GM10266 (cell line): ENCODE results near the gene SMPDL3A.
A peak's percentile ranks its signal among the peaks of the same experiment; 100 is the strongest.

Experiments
- DNase-seq: peaks from one replicate; pipeline ENCODE4 v3.0.0; 2012; ENCODE audit errors: extremely low spot score
- TF ChIP-seq, protein P1 (sequence below): IDR thresholded peaks from 2 replicates; pipeline ENCODE4 v1.5.1; 2012; ENCODE audit warnings: mild to moderate bottlenecking, low read depth; ENCODE audit not compliant: control insufficient read depth, insufficient read depth; ENCODE audit errors: missing control alignments

The SMPDL3A gene

DNA sequence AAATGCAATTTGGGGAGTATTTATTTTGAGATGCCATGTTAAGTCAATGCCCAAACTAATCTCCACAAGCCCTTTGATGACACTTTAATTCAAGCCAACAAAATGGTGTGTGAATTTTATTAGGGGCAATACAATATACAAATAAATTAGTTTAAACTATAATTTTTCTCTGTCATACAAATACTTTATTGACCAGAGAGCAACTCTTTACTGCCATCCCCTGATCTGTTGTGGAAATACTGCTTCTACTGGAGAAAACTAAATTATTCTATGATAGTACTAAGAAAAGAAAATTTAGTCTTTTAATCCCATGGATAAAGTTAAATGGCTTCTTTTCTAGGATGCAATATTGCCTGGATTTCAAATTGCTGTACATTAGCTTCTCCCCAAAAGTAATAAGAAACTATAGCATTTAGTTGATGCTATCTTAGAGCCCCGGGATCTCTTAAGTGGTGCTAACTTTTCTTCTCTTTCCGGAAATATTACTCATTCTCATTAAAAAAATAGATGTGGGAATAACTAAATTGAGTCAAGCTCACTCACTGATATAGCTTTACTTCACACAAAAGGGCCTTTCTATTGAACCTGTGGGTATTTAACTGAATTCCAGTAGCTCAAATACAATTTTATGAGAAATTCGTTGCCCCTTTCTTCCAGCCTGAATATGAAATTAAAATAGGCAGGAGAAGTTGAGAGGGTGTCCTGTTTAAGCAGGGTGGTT lies 49.2 kb downstream of the SMPDL3A start:
- DNase-seq, result no peak
- TF ChIP-seq, protein P1, sequence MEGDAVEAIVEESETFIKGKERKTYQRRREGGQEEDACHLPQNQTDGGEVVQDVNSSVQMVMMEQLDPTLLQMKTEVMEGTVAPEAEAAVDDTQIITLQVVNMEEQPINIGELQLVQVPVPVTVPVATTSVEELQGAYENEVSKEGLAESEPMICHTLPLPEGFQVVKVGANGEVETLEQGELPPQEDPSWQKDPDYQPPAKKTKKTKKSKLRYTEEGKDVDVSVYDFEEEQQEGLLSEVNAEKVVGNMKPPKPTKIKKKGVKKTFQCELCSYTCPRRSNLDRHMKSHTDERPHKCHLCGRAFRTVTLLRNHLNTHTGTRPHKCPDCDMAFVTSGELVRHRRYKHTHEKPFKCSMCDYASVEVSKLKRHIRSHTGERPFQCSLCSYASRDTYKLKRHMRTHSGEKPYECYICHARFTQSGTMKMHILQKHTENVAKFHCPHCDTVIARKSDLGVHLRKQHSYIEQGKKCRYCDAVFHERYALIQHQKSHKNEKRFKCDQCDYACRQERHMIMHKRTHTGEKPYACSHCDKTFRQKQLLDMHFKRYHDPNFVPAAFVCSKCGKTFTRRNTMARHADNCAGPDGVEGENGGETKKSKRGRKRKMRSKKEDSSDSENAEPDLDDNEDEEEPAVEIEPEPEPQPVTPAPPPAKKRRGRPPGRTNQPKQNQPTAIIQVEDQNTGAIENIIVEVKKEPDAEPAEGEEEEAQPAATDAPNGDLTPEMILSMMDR, result no peak

DNA sequence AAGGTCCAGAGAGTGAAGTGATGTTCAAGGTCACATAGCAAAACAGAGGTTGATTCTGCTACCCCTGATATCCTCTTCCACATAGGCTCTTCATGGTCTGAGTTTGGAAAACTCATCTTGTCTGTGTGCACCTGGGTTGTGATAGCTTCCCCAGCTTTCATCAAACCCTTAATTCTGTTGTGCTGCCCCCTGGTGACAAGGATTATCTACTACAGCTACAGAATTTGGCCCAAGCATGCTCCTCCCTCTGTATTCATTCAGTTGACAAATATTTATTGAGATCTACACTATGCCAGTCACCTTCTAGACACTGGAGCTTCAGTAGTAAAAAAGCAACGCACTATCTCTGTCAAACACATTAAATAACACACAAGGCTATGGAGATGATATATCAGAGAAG lies 50.4 kb downstream of the SMPDL3A start:
- TF ChIP-seq, protein P1, result peak; percentile 76
- DNase-seq, result peak; percentile 71

DNA sequence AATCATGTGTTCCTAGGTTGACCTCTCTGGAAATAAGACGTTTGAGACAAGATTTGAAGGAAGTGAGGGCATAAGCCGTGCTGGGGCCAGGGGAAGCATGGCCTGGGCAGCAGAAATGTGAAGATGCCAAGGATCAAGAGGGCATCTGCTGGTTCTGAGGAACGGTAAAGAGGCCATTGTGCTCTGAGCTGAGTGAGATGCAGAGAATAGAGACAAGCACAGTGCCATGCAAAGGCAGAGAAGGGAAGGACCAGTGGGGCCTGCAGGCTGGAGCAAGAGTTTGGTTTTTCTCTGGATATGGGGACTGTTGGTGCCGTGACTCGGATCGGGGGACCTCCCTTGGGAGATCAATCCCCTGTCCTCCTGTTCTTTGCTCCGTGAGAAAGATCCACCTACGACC lies 50.8 kb downstream of the SMPDL3A start:
- TF ChIP-seq, protein P1, result no peak
- DNase-seq, result no peak

DNA sequence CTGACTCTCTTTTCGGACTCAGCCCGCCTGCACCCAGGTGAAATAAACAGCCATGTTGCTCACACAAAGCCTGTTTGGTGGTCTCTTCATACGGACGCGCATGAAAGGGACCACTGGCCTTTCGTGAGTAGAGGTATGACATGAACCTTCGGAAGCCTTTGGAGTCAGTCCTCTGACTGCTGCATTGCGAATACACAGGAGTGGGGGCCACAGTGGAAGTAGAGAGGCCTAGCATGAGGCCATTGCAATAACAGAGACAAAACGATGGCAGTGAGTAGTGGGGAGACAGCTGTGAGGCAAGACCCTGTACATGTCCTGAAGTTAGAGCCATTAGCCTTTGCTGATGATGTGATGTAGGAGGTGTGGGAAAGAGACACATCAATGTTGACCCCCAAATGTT lies 56.4 kb downstream of the SMPDL3A start:
- TF ChIP-seq, protein P1, result no peak
- DNase-seq, result no peak

DNA sequence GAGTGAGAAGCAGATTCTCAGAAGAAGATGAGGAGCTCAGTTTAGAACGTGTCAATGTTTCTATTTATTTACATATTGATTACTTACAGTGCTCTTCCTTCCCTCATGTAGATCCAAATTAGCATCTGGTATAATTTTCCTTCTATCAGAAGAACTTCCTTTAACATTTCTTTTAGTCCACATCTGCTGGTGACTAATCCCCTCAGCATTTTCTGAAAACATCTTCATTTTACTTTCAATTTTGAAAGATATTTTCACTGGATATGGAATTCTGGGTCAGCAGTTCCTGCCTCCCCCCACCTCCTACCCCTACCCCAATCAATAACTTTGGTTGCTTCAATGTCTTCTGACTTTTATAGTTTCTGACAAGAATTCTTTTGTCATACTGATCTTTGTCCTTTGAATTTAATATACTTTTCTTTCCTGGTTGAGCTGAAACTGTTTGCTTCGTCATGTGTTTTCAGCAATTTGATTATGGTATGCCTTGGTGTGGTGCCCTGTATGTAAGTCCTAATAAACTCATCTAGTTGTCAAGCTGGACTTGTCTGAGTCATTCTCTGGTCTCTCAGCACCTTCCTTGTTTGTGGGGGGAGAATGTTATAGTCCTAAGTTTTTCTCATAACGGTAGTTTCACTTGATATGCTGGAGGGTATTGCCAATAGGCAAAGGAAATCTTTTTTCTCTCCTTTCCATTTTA lies 57.0 kb downstream of the SMPDL3A start:
- TF ChIP-seq, protein P1, result no peak
- no peak for DNase-seq

DNA sequence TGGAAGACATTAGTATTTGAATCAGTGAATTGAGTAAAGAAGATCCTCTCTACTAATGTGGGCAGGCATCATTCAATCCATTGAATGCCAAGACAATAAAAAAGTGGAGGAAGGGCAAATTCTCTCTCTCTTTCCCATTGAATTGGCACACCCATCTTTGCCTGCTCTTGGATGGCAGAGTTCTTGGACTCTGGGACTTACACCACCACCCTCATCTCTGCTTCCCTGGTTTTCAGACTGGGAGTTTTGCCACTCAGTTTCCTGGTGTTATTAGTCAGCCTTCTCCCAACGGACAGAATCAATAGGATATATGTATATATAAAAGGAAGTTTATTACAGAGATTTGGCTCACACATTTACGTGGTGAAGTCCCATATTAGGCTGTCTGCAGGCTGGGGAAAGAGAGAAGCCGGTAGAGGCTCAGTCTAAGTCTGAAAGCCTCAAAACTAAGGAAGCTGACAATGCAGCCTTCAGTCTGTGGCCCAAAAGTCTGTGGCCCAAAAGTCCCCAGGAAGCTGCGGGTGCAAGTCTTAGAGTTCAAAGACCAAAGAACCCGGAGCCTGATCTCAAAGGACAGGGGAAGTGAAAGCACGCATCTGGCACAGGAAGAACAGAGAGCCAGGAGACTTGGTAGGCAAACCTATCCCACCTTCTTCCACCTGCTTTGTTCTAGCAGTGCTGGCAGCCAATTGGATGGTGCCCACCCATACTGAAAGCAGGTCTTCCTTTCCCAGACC lies 64.4 kb downstream of the SMPDL3A start:
- TF ChIP-seq, protein P1, result no peak
- no peak for DNase-seq
